ENCODE results near the gene ROR2. TPM values are rescaled to one million over a fixed set of nuclear protein-coding genes. Genes with fewer than 3 reads are reported as not detected.

ROR2 gene
- total RNA-seq, 3 donors from 2014 or later, result 3.9 to 56.0 (median 6.5) TPM

DNA sequence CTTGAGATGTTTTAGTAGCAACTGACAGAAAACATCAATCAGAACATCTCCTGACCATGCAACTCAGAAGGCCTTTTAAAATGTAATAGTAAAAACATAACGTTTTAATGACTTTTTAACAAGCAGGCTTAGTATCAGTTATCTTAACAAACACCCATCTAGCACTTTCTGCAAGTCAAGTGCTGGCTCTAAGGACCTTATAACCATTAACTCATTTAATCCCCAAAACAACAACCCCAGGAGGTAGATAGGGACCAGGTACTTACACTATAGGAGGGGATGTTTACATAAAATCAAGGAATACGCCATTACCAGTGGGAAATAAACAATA, 41.8 kb downstream of the ROR2 start:
- H3K4me1 ChIP-seq (ENCODE audit: low read depth), result no peaks in the 10 kb centered on the region
- no peak overlapping the region for H3K4me3 ChIP-seq
- TF ChIP-seq, protein P1, sequence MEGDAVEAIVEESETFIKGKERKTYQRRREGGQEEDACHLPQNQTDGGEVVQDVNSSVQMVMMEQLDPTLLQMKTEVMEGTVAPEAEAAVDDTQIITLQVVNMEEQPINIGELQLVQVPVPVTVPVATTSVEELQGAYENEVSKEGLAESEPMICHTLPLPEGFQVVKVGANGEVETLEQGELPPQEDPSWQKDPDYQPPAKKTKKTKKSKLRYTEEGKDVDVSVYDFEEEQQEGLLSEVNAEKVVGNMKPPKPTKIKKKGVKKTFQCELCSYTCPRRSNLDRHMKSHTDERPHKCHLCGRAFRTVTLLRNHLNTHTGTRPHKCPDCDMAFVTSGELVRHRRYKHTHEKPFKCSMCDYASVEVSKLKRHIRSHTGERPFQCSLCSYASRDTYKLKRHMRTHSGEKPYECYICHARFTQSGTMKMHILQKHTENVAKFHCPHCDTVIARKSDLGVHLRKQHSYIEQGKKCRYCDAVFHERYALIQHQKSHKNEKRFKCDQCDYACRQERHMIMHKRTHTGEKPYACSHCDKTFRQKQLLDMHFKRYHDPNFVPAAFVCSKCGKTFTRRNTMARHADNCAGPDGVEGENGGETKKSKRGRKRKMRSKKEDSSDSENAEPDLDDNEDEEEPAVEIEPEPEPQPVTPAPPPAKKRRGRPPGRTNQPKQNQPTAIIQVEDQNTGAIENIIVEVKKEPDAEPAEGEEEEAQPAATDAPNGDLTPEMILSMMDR (IDR thresholded peaks at IDR 0.05), result no peak
- no peak for ATAC-seq
- DNase-seq, result no peak
- no peaks in the 10 kb centered on the region for H3K36me3 ChIP-seq (ENCODE audit: low read depth)
- intact Hi-C loops (cut with DNase I, micrococcal nuclease), result no loop called here
- H3K9me3 ChIP-seq, result no peaks in the 10 kb centered on the region

- no peak for DNase-seq
Measured at GRCh38 chr9:91907484-91908292, 42.3 kb downstream of the ROR2 start.

DNA sequence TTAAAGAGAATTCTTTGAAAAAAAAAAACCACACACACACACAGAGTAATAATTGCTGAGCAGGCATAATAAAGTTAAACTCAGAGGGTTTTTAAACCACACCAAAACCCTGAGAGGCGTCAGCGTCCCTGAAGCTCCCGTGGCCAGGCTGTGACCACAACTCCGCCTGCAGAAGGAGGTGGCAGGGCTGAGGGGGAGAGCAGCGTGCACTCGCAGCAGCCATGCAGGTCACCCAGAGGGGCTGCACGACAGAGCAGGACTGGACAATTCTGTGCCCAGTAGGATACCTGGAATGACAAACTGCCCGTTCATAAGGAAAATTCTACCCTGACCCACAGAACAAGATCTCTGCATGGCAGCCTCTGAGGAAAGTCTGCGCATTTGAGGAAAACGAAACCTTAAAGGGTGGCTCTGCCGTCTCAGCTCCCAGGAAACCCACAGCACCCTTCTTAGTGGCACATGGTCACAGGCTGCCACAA, 44.0 kb downstream of the ROR2 start:
- Histone ChIP-seq H3K36me3 (ENCODE audit: low read depth) (no peaks in the 10 kb centered on the region), H3K9me3 (no peaks in the 10 kb centered on the region), H3K4me3 (no peak overlapping the region), H3K4me1 (ENCODE audit: low read depth) (no peaks in the 10 kb centered on the region)
- ATAC-seq (peak; percentile 74), DNase-seq (peak; percentile 47 to 66 (median 58))
- TF ChIP-seq, protein P1 (IDR thresholded peaks at IDR 0.05), result no peak
- intact Hi-C loops (cut with DNase I, micrococcal nuclease), result no loop called here

More at GRCh38 chr9:91907484-91908292, 42.3 kb downstream of the ROR2 start:
- no peaks in the 10 kb centered on the region for H3K4me1 ChIP-seq (ENCODE audit: low read depth)
- intact Hi-C loops (cut with DNase I, micrococcal nuclease), result no loop called here
- no peaks in the 10 kb centered on the region for H3K36me3 ChIP-seq (ENCODE audit: low read depth)
- H3K9me3 ChIP-seq, result no peaks in the 10 kb centered on the region
- ATAC-seq, result no peak
- no peak overlapping the region for H3K4me3 ChIP-seq
- TF ChIP-seq, protein P1 (IDR thresholded peaks at IDR 0.05), result no peak

DNA sequence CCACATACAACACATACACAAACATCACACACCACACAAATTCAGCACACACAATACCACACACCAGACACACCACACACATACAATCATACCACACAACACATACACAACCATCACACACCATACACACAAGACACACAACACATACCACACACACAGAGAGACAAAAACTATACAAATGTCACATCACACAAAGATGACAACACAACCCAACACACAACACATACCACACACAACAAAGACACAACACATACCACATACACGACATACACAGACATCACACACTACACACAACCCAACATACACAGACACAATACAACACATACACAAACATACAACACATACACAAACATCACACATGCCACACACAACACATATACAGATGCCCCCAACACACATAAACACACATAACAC, 44.8 kb downstream of the ROR2 start:
- Histone ChIP-seq H3K4me3 (no peak overlapping the region), H3K36me3 (ENCODE audit: low read depth) (no peaks in the 10 kb centered on the region), H3K9me3 (no peaks in the 10 kb centered on the region), H3K4me1 (ENCODE audit: low read depth) (peaks cover 4% of the 10 kb centered on the region)
- ATAC-seq, result no peak
- intact Hi-C loops (cut with DNase I, micrococcal nuclease), result no loop called here
- DNase-seq, result no peak
- TF ChIP-seq, protein P1 (IDR thresholded peaks at IDR 0.05), result no peak

- no peak for DNase-seq
- ATAC-seq, result no peak
- H3K4me3 ChIP-seq, result no peak overlapping the region
- H3K4me1 ChIP-seq (ENCODE audit: low read depth), result peaks cover 6% of the 10 kb centered on the region
- intact Hi-C loops (cut with DNase I, micrococcal nuclease), result no loop called here
- no peaks in the 10 kb centered on the region for H3K36me3 ChIP-seq (ENCODE audit: low read depth)
- H3K9me3 ChIP-seq, result no peaks in the 10 kb centered on the region
- TF ChIP-seq, protein P1 (IDR thresholded peaks at IDR 0.05), result no peak
Measured at GRCh38 chr9:91904588-91905236, 45.3 kb downstream of the ROR2 start.

All from mucosa of descending colon (tissue), 3 donors.